GM23338 (cell line): Measurements from ENCODE around the gene PDE2A. TPM values are rescaled to one million over a fixed set of nuclear protein-coding genes. Genes with fewer than 3 reads are reported as not detected.

Experiments
- ATAC-seq: fragments of 200-7000 bp; cut with Tn5 transposase; 3 replicates; pipeline ENCODE4 v1.9.1; 2020
- DNase-seq: peaks from one replicate; pipeline ENCODE4 v3.0.0-alpha.2; 2015; ENCODE audit warnings: low spot score
- H2AFZ ChIP-seq: fragments of 200-600 bp; sonication (generic); 2 replicates; pipeline ENCODE4 v1.8.0; 2016; ENCODE audit warnings: antibody characterized with exemption, mild to moderate bottlenecking, moderate library complexity
- H3F3A ChIP-seq: fragments of 200-600 bp; sonication (generic); replicated peaks from 2 replicates; pipeline ENCODE4 v1.8.0; 2017; ENCODE audit warnings: antibody characterized with exemption, mixed run types, low read depth
- H3K27ac ChIP-seq: fragments of 200-600 bp; sonication (generic); 2 replicates; pipeline ENCODE4 v1.6.1; 2016; ENCODE audit warnings: low read depth
- H3K27me3 ChIP-seq: fragments of 200-600 bp; sonication (generic); 2 replicates; pipeline ENCODE4 v1.8.0; 2016; ENCODE audit warnings: mild to moderate bottlenecking, mixed run types, moderate library complexity; ENCODE audit not compliant: insufficient read depth
- H3K36me3 ChIP-seq: fragments of 200-600 bp; sonication (generic); 2 replicates; pipeline ENCODE4 v1.8.0; 2016; ENCODE audit warnings: mild to moderate bottlenecking; ENCODE audit not compliant: insufficient read depth
- H3K4me1 ChIP-seq: fragments of 200-600 bp; sonication (generic); 2 replicates; pipeline ENCODE4 v1.8.0; 2016; ENCODE audit warnings: mild to moderate bottlenecking, moderate library complexity; ENCODE audit not compliant: insufficient read depth
- H3K4me2 ChIP-seq: fragments of 200-600 bp; sonication (generic); 2 replicates; pipeline ENCODE4 v1.7.1; 2017; ENCODE audit warnings: mixed run types
- H3K4me3 ChIP-seq: fragments of 200-600 bp; sonication (generic); 2 replicates; pipeline ENCODE4 v1.6.1; 2016; ENCODE audit warnings: mixed run types
- H3K79me2 ChIP-seq: fragments of 200-600 bp; sonication (generic); replicated peaks from 2 replicates; pipeline ENCODE4 v1.8.0; 2017; ENCODE audit warnings: mild to moderate bottlenecking; ENCODE audit not compliant: insufficient read depth
- H3K9me2 ChIP-seq: fragments of 200-600 bp; sonication (generic); 2 replicates; pipeline ENCODE4 v1.8.0; 2017; ENCODE audit not compliant: insufficient read depth
- H4K20me1 ChIP-seq: fragments of 200-600 bp; sonication (generic); replicated peaks from 2 replicates; pipeline ENCODE4 v1.8.0; 2017; ENCODE audit warnings: mild to moderate bottlenecking; ENCODE audit not compliant: insufficient read depth
- H3K27ac Mint-ChIP-seq: 2 replicates; pipeline ENCODE4 v1.8.0; 2020; ENCODE audit warnings: inconsistent platforms, mild to moderate bottlenecking, moderate library complexity, mixed read lengths
- H3K27me3 Mint-ChIP-seq: 3 replicates; pipeline ENCODE4 v1.8.0; 2022; ENCODE audit warnings: low read depth, mild to moderate bottlenecking, moderate library complexity, mixed read lengths, inconsistent platforms; ENCODE audit not compliant: insufficient read depth, poor library complexity
- H3K36me3 Mint-ChIP-seq: 3 replicates; pipeline ENCODE4 v1.8.0; 2021; ENCODE audit warnings: low read depth, mild to moderate bottlenecking, inconsistent platforms, moderate library complexity, mixed read lengths
- H3K4me1 Mint-ChIP-seq: 3 replicates; pipeline ENCODE4 v1.8.0; 2020; ENCODE audit warnings: mild to moderate bottlenecking, inconsistent platforms, mixed read lengths
- H3K4me3 Mint-ChIP-seq: 3 replicates; pipeline ENCODE4 v1.8.0; 2021; ENCODE audit warnings: moderate library complexity, mild to moderate bottlenecking, inconsistent platforms, mixed read lengths
- H3K9me3 Mint-ChIP-seq: 3 replicates; pipeline ENCODE4 v1.8.0; 2020; ENCODE audit warnings: moderate library complexity, mild to moderate bottlenecking, inconsistent platforms, mixed read lengths
- CREB1 ChIP-seq: fragments of 250-450 bp; sonication (Bioruptor Pico); IDR thresholded peaks from 2 replicates; pipeline ENCODE4 v1.5.0; 2020; ENCODE audit warnings: low read depth, mild to moderate bottlenecking, moderate library complexity
- CTCF ChIP-seq, 2 experiments: fragments of 200-600 bp in 1 of 2; sonication (generic) in 1 of 2; conservative IDR thresholded peaks; 2 replicates each; pipeline versions ENCODE4 v1.5.1 to v1.6.1; 2016 to 2017; ENCODE audit warnings: antibody characterized with exemption in 2 of 2, low read depth in 2 of 2, mild to moderate bottlenecking in 2 of 2, moderate library complexity in 1 of 2
- EZH2phosphoT487 ChIP-seq: fragments of 200-600 bp; sonication (generic); IDR thresholded peaks from one replicate; pipeline ENCODE4 v1.8.1; 2018; ENCODE audit warnings: antibody characterized with exemption; ENCODE audit not compliant: unreplicated experiment
- JUNB ChIP-seq: IDR thresholded peaks from one replicate; pipeline ENCODE4 v1.6.1; 2016; ENCODE audit warnings: antibody characterized with exemption; ENCODE audit not compliant: unreplicated experiment
- NANOG ChIP-seq: IDR thresholded peaks from 2 replicates; pipeline ENCODE4 v1.6.1; 2016; ENCODE audit warnings: antibody characterized with exemption, borderline replicate concordance
- STAT1 ChIP-seq: IDR thresholded peaks from one replicate; pipeline ENCODE4 v1.6.1; 2016; ENCODE audit warnings: antibody characterized with exemption; ENCODE audit not compliant: unreplicated experiment
- ZNF114 ChIP-seq: fragments of 250-450 bp; sonication (Bioruptor Pico); IDR thresholded peaks from 2 replicates; pipeline ENCODE4 v1.5.0; 2020; ENCODE audit warnings: mild to moderate bottlenecking, moderate library complexity
- ZNF331 ChIP-seq: fragments of 250-450 bp; sonication (Bioruptor Pico); IDR thresholded peaks from 2 replicates; pipeline ENCODE4 v1.5.0; 2020; ENCODE audit warnings: low read depth, mild to moderate bottlenecking, moderate library complexity
- ZNF462 ChIP-seq: fragments of 250-450 bp; sonication (Bioruptor Pico); IDR thresholded peaks from 2 replicates; pipeline ENCODE4 v1.5.0; 2020; ENCODE audit warnings: mild to moderate bottlenecking, moderate library complexity
- polyA plus RNA-seq: library from polyadenylated mRNA; unstranded; fragments of >200 nt; fragmentation: Nextera tagmentation; extraction: Ambion mirVana; gene quantifications from 2 replicates; pipeline ENCODE4 v1.2.1, GENCODE V29; 2016
- total RNA-seq: library from RNA; depleted of rRNA; stranded (reverse); fragments of >200 nt; shearing (Covaris generic); gene quantifications from 2 replicates; pipeline ENCODE4 v1.2.3, GENCODE V29; 2014

PDE2A gene
- total and polyA plus RNA-seq, 2 experiments from 2014 or later = 4.3 to 16.2 TPM

GRCh38 chr11:72718101-72718501 is 43.9 kb upstream of the PDE2A start (continued):
- TF ChIP-seq CTCF (conservative IDR thresholded peaks at IDR 0.05; ENCODE audit: low read depth in 2 of 2) = no peak

- Mint-ChIP-seq H3K9me3 (no peaks in the 10 kb centered on the region), H3K4me3 (no peak overlapping the region), H3K36me3 (peaks cover 7% of the 10 kb centered on the region; the same call in 2 of the 3 replicates), H3K27ac (no peak overlapping the region), H3K4me1 (peaks cover 27% of the 10 kb centered on the region), H3K27me3 (peaks cover 5% of the 10 kb centered on the region)
- no peak for ATAC-seq
- no peaks in the 10 kb centered on the region for H3K9me2 ChIP-seq
- no peak overlapping the region for H3K27ac ChIP-seq
- no peak for DNase-seq
- H3K4me2 ChIP-seq = no peak overlapping the region
- H3K79me2 ChIP-seq = peaks cover 26% of the 10 kb centered on the region
- H4K20me1 ChIP-seq = peaks cover 17% of the 10 kb centered on the region; the same call in 1 of the 2 replicates
- no peaks in the 10 kb centered on the region for H3K4me1 ChIP-seq
- H2AFZ ChIP-seq = no peak overlapping the region
- H3K27me3 ChIP-seq = no peaks in the 10 kb centered on the region
- H3K4me3 ChIP-seq = no peak overlapping the region
- no peaks in the 10 kb centered on the region for H3K36me3 ChIP-seq
- TF ChIP-seq EZH2phosphoT487 = no peak
- TF ChIP-seq JUNB = no peak
- TF ChIP-seq CREB1 (CRISPR knock-in tag) = no peak
- no peak for TF ChIP-seq NANOG
- TF ChIP-seq ZNF114 (CRISPR knock-in tag) = no peak
- no peak for TF ChIP-seq ZNF331
- TF ChIP-seq STAT1 = no peak
- no peak for TF ChIP-seq CTCF (conservative IDR thresholded peaks at IDR 0.05; ENCODE audit: low read depth in 2 of 2)
- H3F3A ChIP-seq = no peaks in the 10 kb centered on the region
These were observed 42.7 kb upstream of the PDE2A start for GRCh38 chr11:72716788-72717435.

- H3K27ac ChIP-seq = no peak overlapping the region
- no peak overlapping the region for H3K4me2 ChIP-seq
- Mint-ChIP-seq H3K4me1 (peaks cover 21% of the 10 kb centered on the region), H3K27ac (no peak overlapping the region), H3K36me3 (peaks cover 6% of the 10 kb centered on the region; the same call in 2 of the 3 replicates), H3K9me3 (no peaks in the 10 kb centered on the region), H3K27me3 (peaks cover 3% of the 10 kb centered on the region), H3K4me3 (no peak overlapping the region)
- no peaks in the 10 kb centered on the region for H3K9me2 ChIP-seq
- no peak overlapping the region for H3K4me3 ChIP-seq
- ATAC-seq = no peak
- DNase-seq = no peak
- H2AFZ ChIP-seq = no peak overlapping the region
- no peaks in the 10 kb centered on the region for H3K36me3 ChIP-seq
- H4K20me1 ChIP-seq = peaks cover 23% of the 10 kb centered on the region
- no peaks in the 10 kb centered on the region for H3K27me3 ChIP-seq
- no peaks in the 10 kb centered on the region for H3F3A ChIP-seq
- no peaks in the 10 kb centered on the region for H3K4me1 ChIP-seq
- peaks cover 21% of the 10 kb centered on the region for H3K79me2 ChIP-seq
- TF ChIP-seq EZH2phosphoT487 = no peak
- TF ChIP-seq ZNF462 (CRISPR knock-in tag) = no peak
These were observed 42.1 kb upstream of the PDE2A start for GRCh38 chr11:72716290-72716689.
